ENCODE measurements around the gene EIF4G3. TPM values are rescaled to one million over a fixed set of nuclear protein-coding genes. Genes with fewer than 3 reads are reported as not detected.

The EIF4G3 gene
- total and polyA plus RNA-seq, 10 of the 15 experiments (the other 5 are each of a cell fraction or from before 2014, with no cell fraction given): 7.4 to 45.1 (median 29.1) TPM

DNA sequence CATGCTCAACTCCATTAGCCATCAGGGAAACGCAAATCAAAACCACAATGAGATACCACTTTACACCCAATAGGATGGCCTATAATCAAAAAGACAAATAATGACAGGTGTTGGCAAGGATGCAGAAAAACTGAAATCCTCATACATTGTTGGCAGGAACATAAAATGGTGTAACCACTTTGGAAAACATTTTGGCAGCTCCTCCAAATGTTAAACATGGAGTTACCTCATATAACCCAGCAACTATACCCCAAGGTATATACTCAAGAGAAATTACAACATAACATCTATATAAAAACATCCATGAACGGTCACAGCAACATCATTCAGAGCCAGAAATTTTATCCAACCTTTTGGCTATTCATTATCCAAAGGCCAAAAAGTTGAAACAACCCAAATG lies 11.6 kb downstream of the EIF4G3 start:
- no peak overlapping the region for H2AFZ ChIP-seq (ENCODE audit: control insufficient read depth, low read depth, low read length)
- H3K79me2 ChIP-seq (ENCODE audit: control insufficient read depth, insufficient read depth, low read length): peaks cover 23% of the 10 kb centered on the region
- no peaks in the 10 kb centered on the region for H3K27me3 ChIP-seq (replicated peaks in 1 of 2; ENCODE audit: control insufficient read depth in 2 of 2, insufficient read depth in 2 of 2, low read length in 1 of 2)
- H3K27ac ChIP-seq (ENCODE audit: control insufficient read depth, insufficient read depth): no peak overlapping the region
- FAIRE-seq: no peak
- BruUV-seq (replicated peaks): no TSS peak
- RAD21 ChIA-PET (ENCODE audit: unreplicated experiment): no interaction called here
- CTCF ChIA-PET: no interaction called here
- H3K4me1 ChIP-seq (ENCODE audit: control insufficient read depth, insufficient read depth, low read length): no peaks in the 10 kb centered on the region
- TF ChIP-seq EP300 (IDR thresholded peaks at IDR 0.05; ENCODE audit: borderline replicate concordance in 1 of 2, control insufficient read depth in 1 of 2, low read depth in 2 of 2, low read length in 2 of 2): no peak
- SMC1A ChIA-PET (ENCODE audit: uncharacterized antibody, unreplicated experiment): interaction anchor here (1.3 kb wide), 1 partner anchor 172 kb away, joined by 3 read pairs; no protein-coding TSS in a partner anchor
- WGBS (ENCODE audit: insufficient coverage, insufficient replicate concordance, low lambda C conversion rate, missing lambda C conversion rate): 69% methylated on average over 2 of the region's 2 CpGs
- H3K9ac ChIP-seq (ENCODE audit: control insufficient read depth, insufficient read depth, low read length): no peak overlapping the region
- H3K4me3 ChIP-seq: no peak overlapping the region
- in situ Hi-C loops (cut with MboI) (no loop called here), intact Hi-C loops (cut with micrococcal nuclease; ENCODE audit: unreplicated experiment) (no loop called here)
- no peaks in the 10 kb centered on the region for H4K20me1 ChIP-seq (ENCODE audit: control insufficient read depth, insufficient read depth)
- ATAC-seq: no peak
- no peaks in the 10 kb centered on the region for H3K9me3 ChIP-seq (replicated peaks; ENCODE audit: control insufficient read depth, insufficient read depth, low read length)
- H3K36me3 ChIP-seq (ENCODE audit: control insufficient read depth in 2 of 2, insufficient read depth in 2 of 2, low read length in 1 of 2): peaks cover 0 to 3% of the 10 kb centered on the region in 2 experiments; a peak in 2 of 4 replicates
- POLR2A ChIA-PET: no interaction called here
- DNase-seq (ENCODE audit: low read depth, low spot score): no peak
- H3K4me2 ChIP-seq (ENCODE audit: control insufficient read depth, insufficient read depth): no peak overlapping the region

DNA sequence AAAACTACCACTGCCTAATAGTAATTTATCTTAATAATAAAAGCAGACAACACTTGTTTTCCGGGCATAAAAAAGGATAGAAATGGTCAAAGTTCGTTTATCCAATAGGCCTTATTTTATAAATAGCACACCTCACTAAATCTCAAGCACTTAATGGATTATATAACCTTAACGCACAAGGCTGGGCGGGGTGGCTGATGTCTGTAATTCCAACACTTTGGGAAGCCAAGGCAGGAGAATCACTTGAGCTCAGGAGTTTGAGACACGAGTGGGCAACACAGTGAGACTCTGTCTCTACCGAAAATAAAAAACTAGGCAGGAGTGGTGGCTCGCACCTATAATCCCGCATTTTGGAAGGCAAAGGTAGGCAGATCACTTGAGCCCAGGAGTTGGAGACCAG lies 12.4 kb downstream of the EIF4G3 start:
- ChIA-PET CTCF (interaction anchor here (0.6 to 1.8 kb wide), 3 partner anchors 31 to 293 kb away, joined by 3 to 10 read pairs (median 3); no protein-coding TSS in a partner anchor), RAD21 (ENCODE audit: unreplicated experiment) (no interaction called here), SMC1A (ENCODE audit: uncharacterized antibody, unreplicated experiment) (interaction anchor here (1.3 kb wide), 1 partner anchor 171 kb away, joined by 3 read pairs; no protein-coding TSS in a partner anchor), POLR2A (no interaction called here)
- Histone ChIP-seq H3K4me2 (ENCODE audit: control insufficient read depth, insufficient read depth) (no peak overlapping the region), H3K9me3 (replicated peaks; ENCODE audit: control insufficient read depth, insufficient read depth, low read length) (no peaks in the 10 kb centered on the region), H3K79me2 (ENCODE audit: control insufficient read depth, insufficient read depth, low read length) (peaks cover 23% of the 10 kb centered on the region), H2AFZ (ENCODE audit: control insufficient read depth, low read depth, low read length) (no peak overlapping the region), H3K36me3 (ENCODE audit: control insufficient read depth in 2 of 2, insufficient read depth in 2 of 2, low read length in 1 of 2) (peaks cover 1 to 3% of the 10 kb centered on the region in 2 experiments; a peak in 2 of 4 replicates), H4K20me1 (ENCODE audit: control insufficient read depth, insufficient read depth) (no peaks in the 10 kb centered on the region), H3K4me3 (no peak overlapping the region), H3K4me1 (ENCODE audit: control insufficient read depth, insufficient read depth, low read length) (no peaks in the 10 kb centered on the region), H3K27ac (ENCODE audit: control insufficient read depth, insufficient read depth) (no peak overlapping the region), H3K27me3 (replicated peaks in 1 of 2; ENCODE audit: control insufficient read depth in 2 of 2, insufficient read depth in 2 of 2, low read length in 1 of 2) (no peaks in the 10 kb centered on the region), H3K9ac (ENCODE audit: control insufficient read depth, insufficient read depth, low read length) (no peak overlapping the region)
- in situ Hi-C loops (cut with MboI): no loop called here
- 89% methylated on average over 8 of the region's 8 CpGs for WGBS (ENCODE audit: insufficient coverage, insufficient replicate concordance, low lambda C conversion rate, missing lambda C conversion rate)
- intact Hi-C loops (cut with micrococcal nuclease; ENCODE audit: unreplicated experiment): no loop called here
- DNase-seq (ENCODE audit: low read depth, low spot score) (no peak), FAIRE-seq (no peak), ATAC-seq (no peak)
- BruUV-seq (replicated peaks): no TSS peak
- TF ChIP-seq ASH2L (IDR thresholded peaks at IDR 0.05; ENCODE audit: borderline replicate concordance, low read depth) (no peak), RAD51 (IDR thresholded peaks at IDR 0.05) (no peak), ZNF384 (IDR thresholded peaks at IDR 0.05; ENCODE audit: borderline replicate concordance, low read depth, low read length) (no peak), CREB1 (IDR thresholded peaks at IDR 0.05; ENCODE audit: low read depth) (no peak), EGR1 (IDR thresholded peaks at IDR 0.05; ENCODE audit: borderline replicate concordance in 1 of 2, low read depth in 2 of 2, low read length in 2 of 2) (no peak), HCFC1 (IDR thresholded peaks at IDR 0.05; ENCODE audit: low read length) (no peak)
- TF ChIP-seq, protein P1, sequence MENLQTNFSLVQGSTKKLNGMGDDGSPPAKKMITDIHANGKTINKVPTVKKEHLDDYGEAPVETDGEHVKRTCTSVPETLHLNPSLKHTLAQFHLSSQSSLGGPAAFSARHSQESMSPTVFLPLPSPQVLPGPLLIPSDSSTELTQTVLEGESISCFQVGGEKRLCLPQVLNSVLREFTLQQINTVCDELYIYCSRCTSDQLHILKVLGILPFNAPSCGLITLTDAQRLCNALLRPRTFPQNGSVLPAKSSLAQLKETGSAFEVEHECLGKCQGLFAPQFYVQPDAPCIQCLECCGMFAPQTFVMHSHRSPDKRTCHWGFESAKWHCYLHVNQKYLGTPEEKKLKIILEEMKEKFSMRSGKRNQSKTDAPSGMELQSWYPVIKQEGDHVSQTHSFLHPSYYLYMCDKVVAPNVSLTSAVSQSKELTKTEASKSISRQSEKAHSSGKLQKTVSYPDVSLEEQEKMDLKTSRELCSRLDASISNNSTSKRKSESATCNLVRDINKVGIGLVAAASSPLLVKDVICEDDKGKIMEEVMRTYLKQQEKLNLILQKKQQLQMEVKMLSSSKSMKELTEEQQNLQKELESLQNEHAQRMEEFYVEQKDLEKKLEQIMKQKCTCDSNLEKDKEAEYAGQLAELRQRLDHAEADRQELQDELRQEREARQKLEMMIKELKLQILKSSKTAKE (IDR thresholded peaks at IDR 0.05; ENCODE audit: low read depth, poor library complexity, severe bottlenecking): no peak
- TF ChIP-seq, protein P2, sequence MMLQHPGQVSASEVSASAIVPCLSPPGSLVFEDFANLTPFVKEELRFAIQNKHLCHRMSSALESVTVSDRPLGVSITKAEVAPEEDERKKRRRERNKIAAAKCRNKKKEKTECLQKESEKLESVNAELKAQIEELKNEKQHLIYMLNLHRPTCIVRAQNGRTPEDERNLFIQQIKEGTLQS (IDR thresholded peaks at IDR 0.05; ENCODE audit: borderline replicate concordance, extremely low read depth, low read depth, low read length): no peak
- TF ChIP-seq, protein P3, sequence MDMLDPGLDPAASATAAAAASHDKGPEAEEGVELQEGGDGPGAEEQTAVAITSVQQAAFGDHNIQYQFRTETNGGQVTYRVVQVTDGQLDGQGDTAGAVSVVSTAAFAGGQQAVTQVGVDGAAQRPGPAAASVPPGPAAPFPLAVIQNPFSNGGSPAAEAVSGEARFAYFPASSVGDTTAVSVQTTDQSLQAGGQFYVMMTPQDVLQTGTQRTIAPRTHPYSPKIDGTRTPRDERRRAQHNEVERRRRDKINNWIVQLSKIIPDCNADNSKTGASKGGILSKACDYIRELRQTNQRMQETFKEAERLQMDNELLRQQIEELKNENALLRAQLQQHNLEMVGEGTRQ (IDR thresholded peaks at IDR 0.05; ENCODE audit: borderline replicate concordance, low read depth, low read length): no peak

Data from GM12878 (cell line).